K562 (cell line): Measurements from ENCODE around the gene GRAMD4. TPM values are rescaled to one million over a fixed set of nuclear protein-coding genes. Genes with fewer than 3 reads are reported as not detected.

ENCODE experiments used
- ARID1B ChIP-seq: fragments of 450-650 bp; IDR thresholded peaks from 2 replicates; pipeline ENCODE4 v1.6.1; 2016; ENCODE audit warnings: antibody characterized with exemption, mild to moderate bottlenecking, inconsistent platforms
- BRCA1 ChIP-seq, 2 experiments: fragments of 450-650 bp in 1 of 2; sonication (generic) in 1 of 2; formaldehyde crosslinking in 1 of 2; IDR thresholded peaks; 2 replicates each; pipeline versions ENCODE4 v1.5.0 to v1.6.1; 2017 to 2020; ENCODE audit warnings: mild to moderate bottlenecking in 1 of 2, missing genetic modification reagents in 1 of 2
- E2F6 ChIP-seq, 2 experiments: IDR thresholded peaks; 2 replicates each; pipeline ENCODE4 v1.6.1; 2011; ENCODE audit warnings: borderline replicate concordance in 1 of 2, control low read depth in 1 of 2, low read depth in 1 of 2, low read length in 1 of 2, mild to moderate bottlenecking in 1 of 2, mixed read lengths in 1 of 2, moderate library complexity in 1 of 2; ENCODE audit not compliant: insufficient read depth in 1 of 2, insufficient read length in 1 of 2, poor library complexity in 1 of 2, severe bottlenecking in 1 of 2; ENCODE audit errors: extremely low read depth in 1 of 2
- EP400 ChIP-seq: fragments of 450-650 bp; IDR thresholded peaks from 2 replicates; pipeline ENCODE4 v1.6.1; 2017; ENCODE audit warnings: antibody characterized with exemption, mild to moderate bottlenecking, moderate library complexity
- ETV1 ChIP-seq: fragments of 450-650 bp; conservative IDR thresholded peaks from 2 replicates; pipeline ENCODE4 v1.6.1; 2016; ENCODE audit warnings: missing genetic modification characterization, control low read depth, low read depth, missing compliant biosample characterization
- FOXK2 ChIP-seq, 2 experiments: fragments of 450-650 bp; IDR thresholded peaks in 1 of 2; conservative IDR thresholded peaks in 1 of 2; 2 replicates each; pipeline ENCODE4 v1.6.1; 2016; ENCODE audit warnings: low read depth in 2 of 2, mild to moderate bottlenecking in 1 of 2
- JUN ChIP-seq, 2 experiments: sonication (generic) in 1 of 2; formaldehyde crosslinking in 1 of 2; IDR thresholded peaks; 2 replicates each; pipeline versions ENCODE4 v1.6.1 to v1.8.0; 2012 to 2022; ENCODE audit warnings: borderline replicate concordance in 2 of 2, mild to moderate bottlenecking in 2 of 2, improper control_type of control experiment in 1 of 2, low read depth in 1 of 2, low read length in 1 of 2, missing genetic modification reagents in 1 of 2
- MGA ChIP-seq: fragments of 450-650 bp; IDR thresholded peaks from 2 replicates; pipeline ENCODE4 v1.6.1; 2016; ENCODE audit warnings: mild to moderate bottlenecking, moderate library complexity
- ZNF639 ChIP-seq, 2 experiments: fragments of 200-800 bp in 1 of 2; sonication (Bioruptor generic) in 1 of 2; sonication (generic) in 1 of 2; formaldehyde crosslinking in 1 of 2; IDR thresholded peaks in 1 of 2; conservative IDR thresholded peaks in 1 of 2; 2 replicates each; pipeline versions ENCODE4 v1.5.0 to v1.6.1; 2016 to 2020; ENCODE audit warnings: missing compliant biosample characterization in 1 of 2, missing genetic modification characterization in 1 of 2, missing genetic modification reagents in 1 of 2
- polyA plus RNA-seq, 8 experiments: library from polyadenylated mRNA; depleted of rRNA in 4 of 8; stranded (reverse) in 5 of 8; unstranded in 3 of 8; fragments of >200 nt; fragmentation: Nextera tagmentation in 2 of 8; fragmentation: Illumina TruSeq in 1 of 8; extraction: Ambion mirVana in 2 of 8; extraction: Trizol in 1 of 8; gene quantifications; 2 replicates each; pipeline versions ENCODE4 v1.2.1 to v1.2.3, GENCODE V29; 2011 to 2014; ENCODE audit warnings: inconsistent platforms in 1 of 8, missing spikeins in 1 of 8
- total RNA-seq, 7 experiments: library from RNA; depleted of rRNA in 6 of 7; stranded (reverse); fragments of >200 nt in 6 of 7; fragmentation: Illumina TruSeq in 2 of 7; extraction: Trizol in 2 of 7; gene quantifications; 2 replicates each; pipeline versions ENCODE4 v1.2.1 to v1.2.3, GENCODE V29; 2011 to 2021; ENCODE audit warnings: low replicate concordance in 1 of 7

GRAMD4 gene
- total and polyA plus RNA-seq, 9 of the 15 experiments (the other 6 are each of a cell fraction or from before 2014, with no cell fraction given) = 0.18 to 44.8 (median 18.6) TPM

GRCh38 chr22:46649141-46650077 lies 29.2 kb downstream of the GRAMD4 start (continued):
- TF ChIP-seq E2F6 (IDR thresholded peaks at IDR 0.05; ENCODE audit: borderline replicate concordance in 1 of 2, extremely low read depth in 1 of 2, insufficient read depth in 1 of 2, insufficient read length in 1 of 2, low read depth in 1 of 2, low read length in 1 of 2, poor library complexity in 1 of 2, severe bottlenecking in 1 of 2) = peak in 1 of 2 experiments; percentile 80
- TF ChIP-seq ARID1B = peak; percentile 66
- peak in 1 of 2 experiments; percentile 51; a peak in 1 of 4 replicates for TF ChIP-seq ZNF639 (CRISPR knock-in tag; conservative IDR thresholded peaks at IDR 0.05 in 1 of 2, IDR thresholded peaks at IDR 0.05 in 1 of 2)
- TF ChIP-seq MGA = peak; percentile 86
- TF ChIP-seq BRCA1 (IDR thresholded peaks at IDR 0.05) = no peak
- no peak for TF ChIP-seq BRCA1 (CRISPR knock-in tag; IDR thresholded peaks at IDR 0.05)
- TF ChIP-seq EP400 = 0 out of 2 replicates have a peak, but pooled peaks have one; percentile 27
- peak; percentile 16; the same call in 1 of the 2 replicates for TF ChIP-seq ETV1 (tag)
- no peak for TF ChIP-seq JUN (IDR thresholded peaks at IDR 0.05; ENCODE audit: borderline replicate concordance, low read depth, low read length)
- TF ChIP-seq JUN (CRISPR knock-in tag; IDR thresholded peaks at IDR 0.05; ENCODE audit: borderline replicate concordance) = no peak
- TF ChIP-seq FOXK2 (conservative IDR thresholded peaks at IDR 0.05 in 1 of 2, IDR thresholded peaks at IDR 0.05 in 1 of 2; ENCODE audit: low read depth in 2 of 2) = peak; percentile 34 to 44; a peak in 2 of 4 replicates
